Sigmoid colon (tissue), 4 donors: ENCODE measurements around the gene KRT12.

ENCODE experiments used
- EP300 ChIP-seq, 4 donors: sonication (generic); formaldehyde crosslinking; IDR thresholded peaks; one replicate each; pipeline ENCODE4 v1.6.1; 2017; ENCODE audit warnings: antibody characterized with exemption in 4 of 4
- POLR2A ChIP-seq, 2 donors: fragments of 450-650 bp; IDR thresholded peaks; one replicate each; pipeline ENCODE4 v1.6.1; 2016; ENCODE audit warnings: antibody characterized with exemption in 2 of 2, mild to moderate bottlenecking in 2 of 2, moderate library complexity in 2 of 2
- POLR2AphosphoS5 ChIP-seq, 4 donors: sonication (generic); formaldehyde crosslinking; IDR thresholded peaks; one replicate each; pipeline ENCODE4 v1.6.1; 2017; ENCODE audit warnings: antibody characterized with exemption in 4 of 4
- TF ChIP-seq, protein P1 (sequence below), 4 experiments: fragments of 450-650 bp in 3 of 4; fragments of 200-600 bp in 1 of 4; IDR thresholded peaks; one replicate each; pipeline ENCODE4 v1.5.1; 2016 to 2019; ENCODE audit warnings: antibody characterized with exemption in 4 of 4, mild to moderate bottlenecking in 3 of 4, moderate library complexity in 2 of 4

DNA sequence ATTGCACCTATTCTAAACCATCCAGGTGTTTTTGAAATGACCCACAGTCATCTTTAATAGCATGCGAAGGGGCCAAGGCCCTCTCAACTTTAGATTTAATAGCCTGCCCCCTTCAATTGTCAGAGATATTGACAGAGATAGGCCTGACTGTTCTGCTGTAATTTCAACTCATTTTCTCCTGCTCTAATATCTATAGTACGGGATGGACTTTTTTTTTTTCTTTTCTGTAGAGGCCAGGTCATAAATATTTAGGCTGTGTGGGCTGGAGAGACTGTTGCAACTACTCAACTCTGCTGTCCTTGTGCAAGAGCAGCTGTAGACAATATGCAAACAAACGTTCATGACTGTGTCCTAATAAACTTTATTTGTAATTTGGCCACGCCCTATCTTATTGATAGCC lies 42.7 kb upstream of the KRT12 start:
- TF ChIP-seq EP300 (IDR thresholded peaks at IDR 0.05) (no peak), POLR2A (IDR thresholded peaks at IDR 0.05) (no peak), POLR2AphosphoS5 (IDR thresholded peaks at IDR 0.05) (peak in 1 of 4 donors; percentile 0)
- TF ChIP-seq, protein P1, sequence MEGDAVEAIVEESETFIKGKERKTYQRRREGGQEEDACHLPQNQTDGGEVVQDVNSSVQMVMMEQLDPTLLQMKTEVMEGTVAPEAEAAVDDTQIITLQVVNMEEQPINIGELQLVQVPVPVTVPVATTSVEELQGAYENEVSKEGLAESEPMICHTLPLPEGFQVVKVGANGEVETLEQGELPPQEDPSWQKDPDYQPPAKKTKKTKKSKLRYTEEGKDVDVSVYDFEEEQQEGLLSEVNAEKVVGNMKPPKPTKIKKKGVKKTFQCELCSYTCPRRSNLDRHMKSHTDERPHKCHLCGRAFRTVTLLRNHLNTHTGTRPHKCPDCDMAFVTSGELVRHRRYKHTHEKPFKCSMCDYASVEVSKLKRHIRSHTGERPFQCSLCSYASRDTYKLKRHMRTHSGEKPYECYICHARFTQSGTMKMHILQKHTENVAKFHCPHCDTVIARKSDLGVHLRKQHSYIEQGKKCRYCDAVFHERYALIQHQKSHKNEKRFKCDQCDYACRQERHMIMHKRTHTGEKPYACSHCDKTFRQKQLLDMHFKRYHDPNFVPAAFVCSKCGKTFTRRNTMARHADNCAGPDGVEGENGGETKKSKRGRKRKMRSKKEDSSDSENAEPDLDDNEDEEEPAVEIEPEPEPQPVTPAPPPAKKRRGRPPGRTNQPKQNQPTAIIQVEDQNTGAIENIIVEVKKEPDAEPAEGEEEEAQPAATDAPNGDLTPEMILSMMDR (IDR thresholded peaks at IDR 0.05), result no peak
